Neural progenitor cell (in vitro differentiated cells): Measurements from ENCODE around the gene TRIO.

Source experiments
- CTCF ChIP-seq: fragments of 200-600 bp; sonication (generic); IDR thresholded peaks from 2 replicates; pipeline ENCODE4 v1.5.1; 2017; ENCODE audit warnings: antibody characterized with exemption, mild to moderate bottlenecking
- EZH2 ChIP-seq: fragments of 200-600 bp; sonication (generic); IDR thresholded peaks from 2 replicates; pipeline ENCODE4 v1.6.1; 2017; ENCODE audit warnings: antibody characterized with exemption, mild to moderate bottlenecking, moderate library complexity
- EZH2phosphoT487 ChIP-seq: fragments of 200-600 bp; sonication (generic); IDR thresholded peaks from 2 replicates; pipeline ENCODE4 v1.6.1; 2017; ENCODE audit warnings: antibody characterized with exemption

- TF ChIP-seq CTCF: no peak
- TF ChIP-seq EZH2: no peak
- no peak for TF ChIP-seq EZH2phosphoT487
Observed at GRCh38 chr5:14216902-14217301, 73.8 kb downstream of the TRIO start.
